Brain microvascular endothelial cell (primary cell): ENCODE results near the gene PCDHB1.

Source experiments
- DNase-seq: peaks from one replicate; pipeline ENCODE4 v3.0.0-alpha.2; 2020
- H3K27ac ChIP-seq: fragments of 250-450 bp; sonication (Bioruptor Pico); 2 replicates; pipeline ENCODE4 v1.5.1; 2020; ENCODE audit warnings: mild to moderate bottlenecking, moderate library complexity
- H3K27me3 ChIP-seq: fragments of 250-450 bp; sonication (Bioruptor Pico); replicated peaks from 2 replicates; pipeline ENCODE4 v1.5.1; 2020; ENCODE audit warnings: mild to moderate bottlenecking
- H3K36me3 ChIP-seq: fragments of 250-450 bp; sonication (Bioruptor Pico); replicated peaks from 2 replicates; pipeline ENCODE4 v1.5.1; 2020; ENCODE audit warnings: mild to moderate bottlenecking
- H3K4me3 ChIP-seq: 2 replicates; pipeline ENCODE4 v1.5.1; 2011; ENCODE audit warnings: low read depth, mild to moderate bottlenecking, control low read depth, low read length, moderate library complexity
- CTCF ChIP-seq: IDR thresholded peaks from 2 replicates; pipeline ENCODE4 v1.5.1; 2011; ENCODE audit warnings: low read depth, mild to moderate bottlenecking, moderate library complexity, low read length, control low read depth, inconsistent platforms; ENCODE audit errors: missing control alignments
- in situ Hi-C: cut with HindIII; loops from 2 replicates; pipeline ENCODE4 v1.10.0; 2017; ENCODE audit warnings: low sequenced_read_pairs, low pct_ligation_motif_present

Gene PCDHB1

GRCh38 chr5:141050622-141051520 lies at the start of gene PCDHB1:
Gene PCDHB1, plus strand, starts transcription at chr5:141051374. Its CDS starts 97 bp downstream, at chr5:141051471.
- TF ChIP-seq CTCF = no peak
- H3K4me3 ChIP-seq = no peak within 1 kb of the TSS
- H3K27ac ChIP-seq = no peak within 1 kb of the TSS
- in situ Hi-C loops = no loop called here
- H3K36me3 ChIP-seq = no peaks in the 10 kb centered on the region
- DNase-seq = no peak
- H3K27me3 ChIP-seq = no peaks in the 10 kb centered on the region

GRCh38 chr5:141001446-141001843 lies 49.7 kb upstream of the PCDHB1 start:
- Histone ChIP-seq H3K36me3 (no peaks in the 10 kb centered on the region), H3K4me3 (no peak overlapping the region), H3K27ac (no peak overlapping the region), H3K27me3 (no peaks in the 10 kb centered on the region)
- TF ChIP-seq CTCF = no peak
- DNase-seq = no peak
- in situ Hi-C loops = no loop called here

- no peak for DNase-seq
- Histone ChIP-seq H3K27me3 (no peaks in the 10 kb centered on the region), H3K36me3 (no peaks in the 10 kb centered on the region), H3K27ac (no peak overlapping the region), H3K4me3 (no peak overlapping the region)
- in situ Hi-C loops = no loop called here
- TF ChIP-seq CTCF = no peak
Measured at GRCh38 chr5:141001844-141002604, 49.1 kb upstream of the PCDHB1 start.

GRCh38 chr5:141002605-141002965 lies 48.6 kb upstream of the PCDHB1 start:
- no peak for DNase-seq
- Histone ChIP-seq H3K4me3 (no peak overlapping the region), H3K27ac (no peak overlapping the region), H3K27me3 (no peaks in the 10 kb centered on the region), H3K36me3 (no peaks in the 10 kb centered on the region)
- in situ Hi-C loops = no loop called here
- no peak for TF ChIP-seq CTCF

GRCh38 chr5:141003031-141003430 lies 48.1 kb upstream of the PCDHB1 start:
- no peak for TF ChIP-seq CTCF
- DNase-seq = no peak
- Histone ChIP-seq H3K27ac (no peak overlapping the region), H3K4me3 (no peak overlapping the region), H3K36me3 (no peaks in the 10 kb centered on the region), H3K27me3 (no peaks in the 10 kb centered on the region)
- in situ Hi-C loops = no loop called here
